Measurements from ENCODE around the gene NCCRP1.

The NCCRP1 gene

DNA sequence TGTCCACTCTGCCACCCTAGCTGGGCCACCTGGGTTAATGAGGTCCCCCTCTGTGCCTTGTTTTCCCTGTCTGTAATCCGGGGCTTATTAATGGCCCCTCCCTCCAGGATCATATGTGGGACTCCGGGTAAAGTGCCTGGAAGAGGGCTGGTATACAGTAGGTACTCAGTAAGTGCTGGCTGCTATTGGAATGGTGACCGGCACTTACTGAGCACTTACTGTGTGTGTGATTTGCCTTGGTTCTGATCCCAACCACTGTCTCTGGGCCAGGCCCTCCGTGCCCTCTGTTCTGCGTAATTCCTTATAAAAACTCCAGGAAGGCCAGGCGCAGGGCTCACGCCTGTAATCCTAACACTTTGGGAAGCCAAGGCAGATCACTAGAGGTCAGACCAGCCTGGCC lies 30.9 kb upstream of the NCCRP1 start:
- DNase-seq, result no peak

DNA sequence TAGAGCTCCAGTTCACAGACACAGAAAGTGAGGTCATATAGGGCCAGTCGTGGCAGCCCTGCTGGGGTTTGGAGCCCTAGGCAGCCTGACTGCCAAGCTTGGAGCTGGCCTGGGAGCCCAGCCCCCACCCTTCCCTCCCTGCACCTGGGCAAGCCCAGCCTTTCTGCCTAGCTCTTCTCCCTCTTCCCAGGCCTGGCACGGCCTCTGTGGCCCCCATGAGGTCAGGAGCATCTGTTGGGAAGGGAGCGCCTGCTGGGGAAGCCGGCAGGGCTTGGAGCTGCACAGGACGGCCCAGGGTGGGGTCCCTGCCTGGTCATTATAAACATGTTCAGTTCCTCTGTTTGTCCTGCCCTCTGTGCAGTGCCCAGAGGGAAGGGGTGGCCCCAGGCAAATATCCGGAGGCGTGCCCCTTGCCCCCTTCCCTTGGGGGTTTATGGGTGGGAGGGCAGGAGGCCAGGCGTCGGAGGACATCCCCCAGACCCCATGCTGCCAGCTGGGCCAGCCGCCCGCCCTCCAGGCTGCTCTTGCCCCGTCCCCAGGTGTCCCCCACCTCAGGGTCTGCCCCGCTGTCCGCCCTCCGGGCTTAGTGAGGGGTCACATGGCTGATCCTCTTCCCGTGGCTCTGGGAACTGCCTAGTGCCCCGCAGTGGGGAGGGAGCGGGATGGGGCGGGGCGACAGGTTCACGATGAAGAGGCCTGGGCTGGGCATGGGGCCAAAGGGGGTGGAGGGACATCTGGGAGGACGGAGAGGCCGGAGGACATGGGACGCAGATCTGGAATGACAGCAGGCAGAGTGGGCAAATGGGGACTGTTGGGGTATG lies 30.0 kb upstream of the NCCRP1 start:
- DNase-seq, result no peak

GRCh38 chr19:39167461-39168257 lies 29.1 kb upstream of the NCCRP1 start:
- no peak for DNase-seq

GRCh38 chr19:39168258-39169142 lies 28.3 kb upstream of the NCCRP1 start:
- no peak for DNase-seq

- no peak for DNase-seq
These were observed 27.5 kb upstream of the NCCRP1 start for GRCh38 chr19:39169143-39169810.

GRCh38 chr19:39170386-39171231 lies 26.2 kb upstream of the NCCRP1 start:
- no peak for DNase-seq

DNA sequence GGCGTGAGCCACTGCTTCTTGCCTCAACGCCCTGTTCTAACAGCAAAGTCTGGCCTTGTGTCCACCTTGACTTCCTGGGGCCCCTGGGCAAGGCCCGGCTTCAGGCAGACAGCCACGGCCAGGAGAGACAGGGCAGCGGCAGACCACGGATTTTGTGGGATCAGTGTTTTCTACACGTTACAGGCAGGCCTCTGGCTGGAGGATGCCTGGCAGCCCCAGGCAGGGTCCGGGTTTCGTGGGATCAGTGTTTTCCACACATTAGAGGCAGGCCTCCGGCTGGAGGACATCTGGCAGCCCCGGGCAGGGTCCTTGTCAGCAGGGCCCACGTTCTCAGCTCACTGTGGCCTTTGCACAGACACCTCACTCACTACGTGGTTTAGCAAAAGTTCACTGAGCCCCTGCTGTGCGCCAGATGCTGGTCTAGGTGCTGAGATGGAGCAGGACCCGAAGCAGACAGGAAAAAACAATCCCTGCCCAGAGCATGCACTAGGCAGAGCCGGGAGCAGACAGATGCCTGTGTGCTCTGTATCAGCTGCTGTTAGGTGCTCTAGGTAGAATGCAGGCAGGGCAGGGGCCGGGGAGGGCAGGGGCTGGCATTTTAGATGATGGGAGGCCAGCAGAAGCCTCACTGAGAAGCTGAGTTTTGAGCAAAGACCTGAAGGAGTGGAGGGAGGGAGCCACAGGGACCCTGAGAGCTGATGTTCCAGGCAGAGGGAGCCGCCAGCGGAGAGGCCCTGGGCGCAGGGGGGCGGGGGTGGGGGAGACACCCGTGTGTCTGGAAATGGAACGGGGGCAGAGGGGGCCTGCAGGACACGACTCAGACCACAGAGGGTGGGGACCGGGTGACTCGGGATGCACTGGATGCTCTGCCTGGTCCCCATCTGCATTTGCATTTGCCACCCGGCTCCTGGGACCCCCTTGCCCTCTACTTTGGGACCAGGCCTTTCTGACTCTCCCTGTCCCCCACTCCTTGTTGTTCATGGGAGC lies 25.0 kb upstream of the NCCRP1 start:
- DNase-seq, result no peak

DNA sequence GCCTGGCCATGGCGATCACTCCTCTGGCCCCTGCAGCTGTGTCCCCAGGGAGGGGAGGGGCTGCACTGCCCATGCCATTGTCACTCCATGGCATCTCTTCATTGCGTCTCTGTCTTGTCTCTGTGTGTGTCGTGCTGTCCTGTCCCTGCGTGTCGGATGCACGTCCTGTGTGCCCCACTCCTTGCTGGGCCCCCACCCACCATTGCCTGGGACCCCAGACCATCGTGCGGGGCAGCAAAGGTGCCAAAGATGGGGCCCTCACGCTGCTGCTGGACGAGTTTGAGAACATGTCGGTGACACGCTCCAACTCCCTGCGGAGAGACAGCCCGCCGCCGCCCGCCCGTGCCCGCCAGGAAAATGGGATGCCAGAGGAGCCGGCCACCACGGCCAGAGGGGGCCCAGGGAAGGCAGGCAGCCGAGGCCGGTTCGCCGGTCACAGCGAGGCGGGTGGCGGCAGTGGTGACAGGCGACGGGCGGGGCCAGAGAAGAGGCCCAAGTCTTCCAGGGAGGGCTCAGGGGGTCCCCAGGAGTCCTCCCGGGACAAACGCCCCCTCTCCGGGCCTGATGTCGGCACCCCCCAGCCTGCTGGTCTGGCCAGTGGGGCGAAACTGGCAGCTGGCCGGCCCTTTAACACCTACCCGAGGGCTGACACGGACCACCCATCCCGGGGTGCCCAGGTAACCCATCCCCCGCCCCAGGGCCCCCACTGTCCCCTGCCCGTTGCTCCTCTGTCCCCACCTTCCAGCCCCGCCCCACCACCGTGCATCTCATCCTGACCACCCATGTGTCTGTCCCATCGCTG lies 23.9 kb upstream of the NCCRP1 start:
- no peak for DNase-seq

DNA sequence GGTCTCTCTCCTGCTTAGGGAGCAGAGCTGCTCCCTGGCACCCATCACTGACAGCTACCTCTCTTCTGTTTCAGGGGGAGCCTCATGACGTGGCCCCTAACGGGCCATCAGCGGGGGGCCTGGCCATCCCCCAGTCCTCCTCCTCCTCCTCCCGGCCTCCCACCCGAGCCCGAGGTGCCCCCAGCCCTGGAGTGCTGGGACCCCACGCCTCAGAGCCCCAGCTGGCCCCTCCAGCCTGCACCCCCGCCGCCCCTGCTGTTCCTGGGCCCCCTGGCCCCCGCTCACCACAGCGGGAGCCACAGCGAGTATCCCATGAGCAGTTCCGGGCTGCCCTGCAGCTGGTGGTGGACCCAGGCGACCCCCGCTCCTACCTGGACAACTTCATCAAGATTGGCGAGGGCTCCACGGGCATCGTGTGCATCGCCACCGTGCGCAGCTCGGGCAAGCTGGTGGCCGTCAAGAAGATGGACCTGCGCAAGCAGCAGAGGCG lies 23.2 kb upstream of the NCCRP1 start:
- DNase-seq, result no peak

DNA sequence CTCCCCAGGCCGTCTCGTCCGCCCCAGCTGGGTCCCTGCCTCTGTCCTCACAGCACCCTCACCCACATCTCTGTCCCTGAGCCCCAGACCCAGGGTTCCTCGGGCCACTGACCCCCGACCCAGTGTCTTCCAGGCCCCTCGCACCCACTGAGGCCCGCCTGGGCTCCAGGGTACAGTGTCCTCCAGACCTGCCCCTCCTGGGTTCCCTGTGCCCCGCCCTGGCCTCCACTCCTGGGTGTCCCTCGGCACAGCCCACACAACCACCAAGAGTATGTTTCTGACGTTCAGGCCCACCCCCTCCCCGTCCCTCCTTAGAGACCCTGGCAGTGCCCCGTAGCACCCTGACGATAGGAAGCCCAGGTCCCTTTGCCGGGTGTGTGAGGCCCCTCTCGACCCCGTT lies 22.6 kb upstream of the NCCRP1 start:
- DNase-seq, result no peak

DNA sequence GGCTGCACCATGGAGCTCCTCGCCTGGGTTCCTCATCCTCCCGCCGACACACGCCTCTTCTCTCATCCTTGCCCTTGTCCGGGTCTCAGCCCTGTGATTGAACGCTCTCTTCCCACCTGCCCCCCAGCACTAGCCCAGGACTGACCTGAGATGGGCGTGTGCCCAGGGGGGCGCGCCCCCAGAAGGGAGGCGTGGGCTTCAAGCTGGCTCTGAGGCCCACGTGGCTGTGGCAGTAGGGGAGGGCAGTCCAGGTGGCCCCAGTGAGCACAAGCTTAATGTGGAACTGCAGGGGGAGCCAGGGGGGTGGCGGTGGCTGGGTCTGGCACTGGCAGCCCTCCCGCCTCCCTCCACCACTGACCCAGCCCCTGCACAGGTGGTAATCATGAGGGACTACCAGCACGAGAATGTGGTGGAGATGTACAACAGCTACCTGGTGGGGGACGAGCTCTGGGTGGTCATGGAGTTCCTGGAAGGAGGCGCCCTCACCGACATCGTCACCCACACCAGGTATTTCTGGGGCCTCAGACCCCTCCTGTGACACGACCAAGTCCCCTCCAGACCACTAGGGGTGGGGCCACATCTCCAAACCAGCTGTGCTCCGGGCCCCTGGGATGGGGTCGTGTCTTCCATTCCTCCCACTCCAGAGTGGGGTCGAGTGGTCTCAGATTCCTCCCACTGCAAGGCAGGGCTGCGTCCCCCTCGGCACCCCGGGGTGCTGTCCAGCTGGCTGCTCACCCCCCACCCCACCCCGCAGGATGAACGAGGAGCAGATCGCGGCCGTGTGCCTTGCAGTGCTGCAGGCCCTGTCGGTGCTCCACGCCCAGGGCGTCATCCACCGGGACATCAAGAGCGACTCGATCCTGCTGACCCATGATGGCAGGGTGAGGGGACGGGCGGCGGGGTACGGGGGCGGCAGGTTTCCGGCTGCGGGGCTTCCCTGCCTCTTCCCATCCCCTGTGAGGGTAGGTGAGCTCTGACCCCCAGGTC lies 21.9 kb upstream of the NCCRP1 start:
- DNase-seq, result no peak

DNA sequence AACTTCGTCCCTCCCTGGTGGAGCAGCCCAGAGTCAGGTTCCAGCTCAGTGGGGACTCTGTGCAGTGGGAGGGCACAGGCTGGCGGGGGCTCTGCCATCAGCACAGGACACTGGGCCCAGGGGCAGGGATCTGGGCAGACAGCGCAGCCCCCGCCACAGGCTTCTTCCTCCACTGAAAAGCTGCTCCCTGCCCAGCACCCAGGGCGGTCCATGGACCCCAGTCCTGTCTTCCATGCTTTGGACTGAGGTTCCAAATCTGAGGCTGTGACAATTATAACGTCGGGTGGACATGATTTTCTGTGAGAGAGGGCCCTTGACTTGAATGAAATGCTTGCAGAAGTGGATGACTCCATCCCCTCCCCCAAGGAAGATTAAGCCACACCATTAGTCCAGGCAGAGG lies 21.2 kb upstream of the NCCRP1 start:
- no peak for DNase-seq

- no peak for DNase-seq
These were observed 19.6 kb upstream of the NCCRP1 start for GRCh38 chr19:39177110-39177699.

DNA sequence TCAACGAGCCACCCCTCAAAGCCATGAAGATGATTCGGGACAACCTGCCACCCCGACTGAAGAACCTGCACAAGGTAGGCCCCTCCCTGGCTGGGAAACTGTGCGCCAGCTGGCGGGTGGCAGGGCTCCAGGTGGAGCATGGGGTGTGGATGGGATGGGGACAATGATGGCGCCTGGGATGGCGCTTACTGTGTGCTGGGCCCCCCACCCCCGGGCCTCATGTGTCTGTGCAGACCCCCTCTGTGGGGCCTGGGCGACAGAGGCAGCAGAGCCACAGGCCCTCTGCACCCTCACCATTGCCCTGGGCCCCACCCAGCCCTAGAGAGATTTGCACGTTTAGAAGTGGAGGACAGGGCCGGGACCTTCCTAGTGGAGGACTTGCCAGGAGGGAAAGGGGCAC lies 19.0 kb upstream of the NCCRP1 start:
- DNase-seq, result no peak

DNA sequence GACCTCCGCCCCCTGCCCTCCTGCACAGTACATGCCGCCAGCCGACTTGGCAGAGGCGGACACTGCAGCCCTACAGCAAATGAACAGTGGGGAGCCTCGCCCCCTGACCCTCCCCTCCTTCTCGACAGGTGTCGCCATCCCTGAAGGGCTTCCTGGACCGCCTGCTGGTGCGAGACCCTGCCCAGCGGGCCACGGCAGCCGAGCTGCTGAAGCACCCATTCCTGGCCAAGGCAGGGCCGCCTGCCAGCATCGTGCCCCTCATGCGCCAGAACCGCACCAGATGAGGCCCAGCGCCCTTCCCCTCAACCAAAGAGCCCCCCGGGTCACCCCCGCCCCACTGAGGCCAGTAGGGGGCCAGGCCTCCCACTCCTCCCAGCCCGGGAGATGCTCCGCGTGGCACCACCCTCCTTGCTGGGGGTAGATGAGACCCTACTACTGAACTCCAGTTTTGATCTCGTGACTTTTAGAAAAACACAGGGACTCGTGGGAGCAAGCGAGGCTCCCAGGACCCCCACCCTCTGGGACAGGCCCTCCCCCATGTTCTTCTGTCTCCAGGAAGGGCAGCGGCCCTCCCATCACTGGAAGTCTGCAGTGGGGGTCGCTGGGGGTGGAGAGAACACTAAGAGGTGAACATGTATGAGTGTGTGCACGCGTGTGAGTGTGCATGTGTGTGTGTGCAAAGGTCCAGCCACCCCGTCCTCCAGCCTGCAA lies 18.3 kb upstream of the NCCRP1 start:
- no peak for DNase-seq

GRCh38 chr19:39179754-39180153 lies 17.0 kb upstream of the NCCRP1 start:
- no peak for DNase-seq

GRCh38 chr19:39180749-39181148 lies 16.0 kb upstream of the NCCRP1 start:
- no peak for DNase-seq
